Fibroblast of villous mesenchyme (primary cell): ENCODE results near the gene DISP3. TPM values are rescaled to one million over a fixed set of nuclear protein-coding genes. Genes with fewer than 3 reads are reported as not detected.

ENCODE experiments used
- DNase-seq: peaks from one replicate; pipeline ENCODE4 v3.0.0-alpha.2; 2010; ENCODE audit warnings: low read depth
- H3K4me3 ChIP-seq: 2 replicates; pipeline ENCODE4 v1.5.1; 2011; ENCODE audit warnings: low read depth, mild to moderate bottlenecking, low read length
- CTCF ChIP-seq: IDR thresholded peaks from 2 replicates; pipeline ENCODE4 v1.5.1; 2012; ENCODE audit warnings: low read depth, mild to moderate bottlenecking, low read length; ENCODE audit not compliant: insufficient read depth
- total RNA-seq: library from RNA; depleted of rRNA; stranded (reverse); fragments of >200 nt; gene quantifications from 2 replicates; pipeline ENCODE4 v1.2.3, GENCODE V29; 2012

Gene DISP3
- total RNA-seq, 1 donor: not detected

GRCh38 chr1:11535761-11536572, 57.0 kb downstream of the DISP3 start:
- TF ChIP-seq CTCF: no peak
- H3K4me3 ChIP-seq: no peak overlapping the region
- DNase-seq: no peak

DNA sequence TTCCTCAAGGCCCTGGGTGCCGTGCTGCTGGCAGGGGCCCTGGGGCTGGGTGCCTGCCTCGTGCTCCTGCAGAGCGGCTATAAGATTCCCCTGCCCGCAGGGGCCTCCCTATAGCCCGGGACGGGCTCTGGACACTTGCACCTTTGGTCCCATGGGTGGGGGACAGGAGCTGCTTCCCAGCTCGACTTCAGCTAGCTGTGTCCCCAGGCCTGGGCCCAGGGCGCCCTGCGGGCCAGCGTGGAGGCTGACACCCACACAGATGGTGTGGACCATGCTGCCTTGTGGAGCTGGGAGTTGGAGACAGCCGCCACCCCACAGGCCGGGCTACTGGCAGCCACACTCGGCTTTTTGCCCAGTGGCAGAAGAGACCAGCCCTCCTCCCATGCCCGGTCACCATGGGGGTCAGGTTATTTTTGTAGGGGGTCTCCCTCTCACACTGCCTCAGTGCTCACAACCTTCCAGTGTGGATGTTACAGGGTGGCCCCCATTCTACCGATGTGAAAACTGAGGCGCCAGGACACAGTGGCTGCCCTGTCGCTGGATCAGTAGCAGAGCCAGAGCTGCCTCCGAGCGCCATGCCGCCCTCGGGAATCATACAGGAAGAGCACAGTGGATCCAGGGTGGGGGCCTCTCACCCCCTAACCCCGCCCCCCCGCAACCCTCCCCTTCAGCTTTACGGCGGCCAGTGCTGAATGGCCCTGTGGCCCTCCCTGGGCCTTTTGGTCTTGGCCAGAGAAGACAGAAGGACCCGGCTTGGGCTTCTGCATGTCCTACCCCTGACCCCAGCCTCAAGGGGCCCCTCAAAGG, 57.8 kb downstream of the DISP3 start:
- no peak overlapping the region for H3K4me3 ChIP-seq
- no peak for TF ChIP-seq CTCF

DNA sequence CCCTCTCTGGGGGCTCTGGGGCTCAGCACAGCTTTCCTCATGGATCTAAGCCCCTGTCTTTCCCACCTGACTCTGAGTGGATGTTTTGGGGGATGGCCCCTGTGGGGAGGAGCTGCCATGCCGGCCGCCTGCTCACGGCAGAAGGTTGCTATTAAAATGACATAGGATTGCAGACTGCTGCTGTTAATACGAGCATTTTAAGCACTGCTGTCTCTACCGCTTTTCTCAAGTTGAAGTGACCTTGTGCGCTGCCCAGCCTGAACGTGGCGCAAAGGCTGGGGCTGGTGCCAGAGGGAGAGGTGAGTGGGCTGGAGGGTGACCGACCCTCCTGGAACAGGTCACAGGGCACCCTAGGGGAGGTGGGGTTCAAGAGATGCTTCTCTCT, 58.4 kb downstream of the DISP3 start:
- no peak overlapping the region for H3K4me3 ChIP-seq
- TF ChIP-seq CTCF: no peak
- no peak for DNase-seq

More for the DNA sequence above, 57.8 kb downstream of the DISP3 start:
- DNase-seq: no peak

DNA sequence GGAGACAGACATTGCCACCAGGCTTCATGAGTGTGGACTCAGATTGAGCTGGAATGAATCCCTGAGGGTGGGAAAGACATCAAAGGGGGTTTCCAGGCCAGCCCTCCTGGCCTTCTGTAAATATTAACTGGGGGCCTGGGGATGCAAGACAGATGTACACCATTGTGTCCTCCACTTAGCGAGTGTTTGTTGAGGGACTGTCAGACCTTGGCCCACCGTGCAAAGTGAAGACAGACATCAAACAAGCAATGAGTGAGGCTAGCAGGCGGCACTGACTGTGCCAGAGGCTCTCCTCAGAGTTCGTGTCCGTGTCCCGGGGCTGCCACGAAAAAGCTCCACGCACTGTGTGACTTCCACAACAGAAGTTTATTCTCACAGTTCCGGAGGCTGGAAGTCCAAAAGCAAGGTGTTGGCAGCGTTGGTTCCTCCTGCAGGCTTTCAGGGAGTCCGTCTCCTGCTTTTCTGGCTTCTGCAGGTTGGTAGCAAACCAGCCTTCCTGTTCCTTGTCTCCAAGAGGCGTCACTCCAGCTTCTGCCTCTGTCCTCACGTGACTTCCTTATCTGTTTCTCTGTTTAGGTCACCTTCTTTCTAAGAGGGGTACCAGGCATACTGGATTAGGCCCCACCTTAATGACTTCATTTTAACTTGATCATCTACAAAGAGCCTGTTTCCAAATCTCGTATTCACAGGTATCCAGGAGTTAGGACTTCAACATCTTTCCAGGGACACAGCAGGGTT, 59.1 kb downstream of the DISP3 start:
- no peak for DNase-seq
- TF ChIP-seq CTCF: no peak

DNA sequence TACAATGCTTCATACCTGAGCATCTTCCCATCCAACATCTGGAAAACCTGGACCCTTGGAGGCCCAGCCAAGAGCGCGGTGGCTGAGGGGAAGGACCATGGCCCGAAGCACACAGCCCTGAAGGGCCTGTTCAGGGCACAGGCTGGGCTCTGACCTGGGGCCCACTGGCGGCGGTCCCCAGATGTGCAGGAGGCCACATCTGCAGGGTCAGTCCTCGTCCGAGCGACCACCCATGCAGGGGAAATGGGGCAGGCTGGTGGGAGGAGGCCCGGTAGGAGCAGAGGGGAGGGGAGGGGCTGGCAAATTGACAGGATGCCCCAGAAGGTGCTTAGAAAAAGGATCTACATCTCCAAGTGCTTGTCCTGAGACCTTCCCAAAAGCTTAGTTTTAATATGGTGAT, 59.9 kb downstream of the DISP3 start:
- no peak for DNase-seq
- H3K4me3 ChIP-seq: no peak overlapping the region
- no peak for TF ChIP-seq CTCF

More for the DNA sequence above, 59.1 kb downstream of the DISP3 start:
- no peak overlapping the region for H3K4me3 ChIP-seq

DNA sequence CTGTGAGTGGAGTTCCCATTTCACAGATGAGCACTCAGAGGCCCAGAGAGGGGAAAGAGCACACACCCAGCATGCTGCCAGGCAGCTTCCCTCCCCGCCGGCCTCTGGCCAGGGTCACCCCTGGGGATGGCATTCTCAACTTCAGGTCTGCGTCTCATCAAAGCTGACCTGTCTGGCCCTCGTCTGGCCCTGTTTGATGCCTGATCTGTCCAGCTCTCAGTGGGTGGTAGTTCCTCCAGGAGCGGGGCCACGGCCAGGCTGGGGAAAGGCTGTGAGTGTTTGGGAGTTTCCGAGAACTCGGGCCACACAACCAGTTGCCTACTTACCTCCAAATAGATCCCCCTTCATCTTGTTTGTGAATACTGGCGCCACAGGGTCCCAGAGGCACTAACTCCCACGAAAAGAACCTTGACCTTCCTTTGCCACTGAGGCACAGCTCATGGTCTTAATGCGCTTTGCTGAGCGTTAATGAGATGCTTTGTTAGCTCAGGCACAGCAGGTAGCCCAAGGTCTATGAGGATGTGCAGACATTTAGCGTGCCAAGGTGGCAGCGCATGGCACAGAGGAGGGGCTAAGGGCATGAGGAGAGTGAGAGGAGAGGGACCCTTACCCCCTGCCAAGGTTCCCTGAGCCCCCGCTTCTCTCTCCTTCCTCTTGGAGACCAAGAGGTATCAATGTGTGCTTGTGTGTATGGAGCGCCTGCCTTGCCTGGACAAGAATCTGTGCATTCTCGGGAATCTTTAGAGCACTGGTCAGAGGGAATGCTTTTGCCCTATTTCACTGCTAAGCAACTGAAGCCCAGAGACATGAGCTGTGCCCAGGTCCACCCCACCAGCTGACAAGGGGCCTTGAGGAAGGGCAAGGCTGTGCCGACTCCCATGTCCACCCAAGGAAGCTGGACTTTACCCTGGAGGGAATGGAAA, 61.2 kb downstream of the DISP3 start:
- no peak overlapping the region for H3K4me3 ChIP-seq
- no peak for DNase-seq
- TF ChIP-seq CTCF: no peak
